Measurements from ENCODE around the gene FYN.

DNA sequence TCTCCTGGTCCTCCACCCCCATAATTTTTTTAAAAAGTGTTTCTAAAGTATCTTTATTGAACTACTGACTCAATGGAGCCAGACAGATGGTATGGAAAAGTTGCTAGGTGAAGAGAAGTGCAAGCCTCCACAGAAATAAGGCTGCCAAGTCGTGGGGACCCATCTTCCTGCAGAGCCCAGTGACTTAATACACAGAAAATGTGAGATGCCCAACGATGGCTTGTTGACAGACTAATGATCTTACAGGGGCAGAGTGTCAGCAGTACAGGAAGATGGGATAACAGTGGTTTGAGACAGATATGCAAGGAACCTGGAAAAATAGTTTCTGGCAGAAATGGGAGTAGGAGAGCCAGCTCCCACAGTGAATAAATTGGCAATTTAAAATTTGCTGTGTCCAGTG is 43.3 kb downstream of the FYN start:
- TF ChIP-seq, protein P1, sequence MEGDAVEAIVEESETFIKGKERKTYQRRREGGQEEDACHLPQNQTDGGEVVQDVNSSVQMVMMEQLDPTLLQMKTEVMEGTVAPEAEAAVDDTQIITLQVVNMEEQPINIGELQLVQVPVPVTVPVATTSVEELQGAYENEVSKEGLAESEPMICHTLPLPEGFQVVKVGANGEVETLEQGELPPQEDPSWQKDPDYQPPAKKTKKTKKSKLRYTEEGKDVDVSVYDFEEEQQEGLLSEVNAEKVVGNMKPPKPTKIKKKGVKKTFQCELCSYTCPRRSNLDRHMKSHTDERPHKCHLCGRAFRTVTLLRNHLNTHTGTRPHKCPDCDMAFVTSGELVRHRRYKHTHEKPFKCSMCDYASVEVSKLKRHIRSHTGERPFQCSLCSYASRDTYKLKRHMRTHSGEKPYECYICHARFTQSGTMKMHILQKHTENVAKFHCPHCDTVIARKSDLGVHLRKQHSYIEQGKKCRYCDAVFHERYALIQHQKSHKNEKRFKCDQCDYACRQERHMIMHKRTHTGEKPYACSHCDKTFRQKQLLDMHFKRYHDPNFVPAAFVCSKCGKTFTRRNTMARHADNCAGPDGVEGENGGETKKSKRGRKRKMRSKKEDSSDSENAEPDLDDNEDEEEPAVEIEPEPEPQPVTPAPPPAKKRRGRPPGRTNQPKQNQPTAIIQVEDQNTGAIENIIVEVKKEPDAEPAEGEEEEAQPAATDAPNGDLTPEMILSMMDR (IDR thresholded peaks at IDR 0.05; ENCODE audit: insufficient read depth, low read length, poor library complexity, severe bottlenecking): no peak
- no peak for TF ChIP-seq EZH2phosphoT487 (conservative IDR thresholded peaks at IDR 0.05; ENCODE audit: low read length)

Measured in SU-DHL-6 (cell line).